DLD1 (cell line): ENCODE data around the gene PAX7.
"Not testable (repeated sequence)": the region's sequence is repeated elsewhere in the genome, so short reads cannot be mapped to it uniquely, and the experiment has no call there.

ENCODE experiments used
- in situ Hi-C: cut with HindIII; loops from 2 replicates; pipeline ENCODE4 v1.10.0; 2017; ENCODE audit warnings: low sequenced_read_pairs

The PAX7 gene

GRCh38 chr1:18723701-18724411 lies 93.2 kb downstream of the PAX7 start:
- in situ Hi-C loops = loop anchor here (5.0 kb wide), 1 partner anchor 43 kb away; no protein-coding TSS in a partner anchor

GRCh38 chr1:18724801-18725200 lies 94.2 kb downstream of the PAX7 start:
- in situ Hi-C loops = loop anchor here (5.0 kb wide), 1 partner anchor 42 kb away; no protein-coding TSS in a partner anchor

GRCh38 chr1:18725231-18725895 lies 94.7 kb downstream of the PAX7 start:
- in situ Hi-C loops = no loop called here

GRCh38 chr1:18726368-18726767 lies 95.7 kb downstream of the PAX7 start:
- in situ Hi-C loops = no loop called here

GRCh38 chr1:18727956-18728355 lies 97.3 kb downstream of the PAX7 start:
- in situ Hi-C loops = no loop called here

GRCh38 chr1:18730321-18730720 lies 99.7 kb downstream of the PAX7 start:
- in situ Hi-C loops = no loop called here

GRCh38 chr1:18731148-18731547 lies 100.5 kb downstream of the PAX7 start:
- in situ Hi-C loops = no loop called here

GRCh38 chr1:18731591-18732235 lies 101.1 kb downstream of the PAX7 start:
- in situ Hi-C loops = no loop called here

GRCh38 chr1:18732686-18733085 lies 102.0 kb downstream of the PAX7 start:
- in situ Hi-C loops = no loop called here

- in situ Hi-C loops = no loop called here
Measured at GRCh38 chr1:18734001-18734400, 103.4 kb downstream of the PAX7 start.

- in situ Hi-C loops = no loop called here
Measured at GRCh38 chr1:18734461-18735223, 104.0 kb downstream of the PAX7 start.

- in situ Hi-C loops = no loop called here
Measured at GRCh38 chr1:18735224-18735997, 104.8 kb downstream of the PAX7 start.

GRCh38 chr1:18736958-18737357 lies 106.3 kb downstream of the PAX7 start:
- in situ Hi-C loops = no loop called here

GRCh38 chr1:18738126-18738525 lies 107.5 kb downstream of the PAX7 start:
- in situ Hi-C loops = no loop called here

GRCh38 chr1:18738617-18739016 lies 108.0 kb downstream of the PAX7 start:
- in situ Hi-C loops = no loop called here

- in situ Hi-C loops = no loop called here
Measured at GRCh38 chr1:18739408-18739807, 108.8 kb downstream of the PAX7 start.

GRCh38 chr1:18739897-18740296 lies 109.3 kb downstream of the PAX7 start:
- in situ Hi-C loops = no loop called here

GRCh38 chr1:18740617-18741016 lies 110.0 kb downstream of the PAX7 start:
- in situ Hi-C loops = no loop called here

- in situ Hi-C loops = no loop called here
Measured at GRCh38 chr1:18743233-18743632, 112.6 kb downstream of the PAX7 start.

GRCh38 chr1:18744381-18744780 lies 113.7 kb downstream of the PAX7 start:
- in situ Hi-C loops = not testable (repeated sequence)
